Brain microvascular endothelial cell (primary cell): Measurements from ENCODE around the gene PEX11G.

Source experiments
- DNase-seq: peaks from one replicate; pipeline ENCODE4 v3.0.0-alpha.2; 2020
- H3K27ac ChIP-seq: fragments of 250-450 bp; sonication (Bioruptor Pico); 2 replicates; pipeline ENCODE4 v1.5.1; 2020; ENCODE audit warnings: mild to moderate bottlenecking, moderate library complexity
- H3K27me3 ChIP-seq: fragments of 250-450 bp; sonication (Bioruptor Pico); replicated peaks from 2 replicates; pipeline ENCODE4 v1.5.1; 2020; ENCODE audit warnings: mild to moderate bottlenecking
- H3K36me3 ChIP-seq: fragments of 250-450 bp; sonication (Bioruptor Pico); replicated peaks from 2 replicates; pipeline ENCODE4 v1.5.1; 2020; ENCODE audit warnings: mild to moderate bottlenecking
- H3K4me3 ChIP-seq: 2 replicates; pipeline ENCODE4 v1.5.1; 2011; ENCODE audit warnings: low read depth, mild to moderate bottlenecking, control low read depth, low read length, moderate library complexity
- CTCF ChIP-seq: IDR thresholded peaks from 2 replicates; pipeline ENCODE4 v1.5.1; 2011; ENCODE audit warnings: low read depth, mild to moderate bottlenecking, moderate library complexity, low read length, control low read depth, inconsistent platforms; ENCODE audit errors: missing control alignments
- in situ Hi-C: cut with HindIII; loops from 2 replicates; pipeline ENCODE4 v1.10.0; 2017; ENCODE audit warnings: low sequenced_read_pairs, low pct_ligation_motif_present

PEX11G gene

DNA sequence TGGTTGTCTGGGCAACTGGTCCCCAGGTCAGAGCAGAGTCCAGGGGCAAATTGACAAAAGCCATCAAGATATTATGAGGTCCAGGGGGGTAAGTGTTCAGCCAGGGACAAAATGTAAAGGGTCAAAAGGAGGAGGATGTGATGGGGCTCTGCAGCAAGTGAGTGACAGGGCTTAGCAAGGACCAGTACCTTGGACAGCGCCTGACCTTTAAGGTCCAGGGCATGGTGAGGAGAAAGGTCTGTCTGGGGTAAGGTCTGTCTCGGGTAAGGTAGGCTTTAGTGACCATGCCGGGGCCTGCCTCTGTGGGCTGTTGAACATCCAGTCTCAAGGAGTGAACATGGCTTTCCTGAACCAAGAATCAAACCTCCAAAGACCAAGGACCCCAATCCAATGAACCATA, 20.8 kb upstream of the PEX11G start:
- no peak for DNase-seq
- H3K4me3 ChIP-seq: no peak overlapping the region
- H3K27ac ChIP-seq: no peak overlapping the region
- in situ Hi-C loops: no loop called here
- TF ChIP-seq CTCF: no peak
- H3K27me3 ChIP-seq: no peaks in the 10 kb centered on the region
- no peaks in the 10 kb centered on the region for H3K36me3 ChIP-seq

DNA sequence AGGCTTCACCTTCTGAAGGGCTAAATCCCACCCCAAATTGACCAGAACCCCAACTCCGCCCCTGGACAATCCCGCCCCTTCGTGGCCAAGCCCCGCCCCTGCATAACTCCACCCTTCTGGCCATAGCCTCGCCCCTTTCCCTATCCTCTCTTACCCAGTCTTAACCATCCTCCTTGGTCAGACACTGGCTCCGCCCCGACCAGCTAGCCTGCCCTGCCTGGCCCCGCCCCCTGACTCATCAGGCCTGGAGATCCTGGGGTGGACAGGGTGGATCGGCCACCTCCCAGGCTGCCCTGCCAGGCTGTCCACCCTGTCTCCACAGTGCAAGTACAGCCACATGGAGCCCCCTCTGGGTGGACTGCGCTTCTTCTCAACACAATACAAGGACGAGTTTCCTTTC, 19.0 kb upstream of the PEX11G start:
- Histone ChIP-seq H3K36me3 (no peaks in the 10 kb centered on the region), H3K27ac (no peak overlapping the region), H3K27me3 (no peaks in the 10 kb centered on the region), H3K4me3 (no peak overlapping the region)
- in situ Hi-C loops: no loop called here
- no peak for TF ChIP-seq CTCF
- peak; percentile 92 for DNase-seq

- H3K27me3 ChIP-seq: no peaks in the 10 kb centered on the region
- no peak for TF ChIP-seq CTCF
- H3K4me3 ChIP-seq: no peak overlapping the region
- no peaks in the 10 kb centered on the region for H3K36me3 ChIP-seq
- peak; percentile 61 for DNase-seq
- no peak overlapping the region for H3K27ac ChIP-seq
- in situ Hi-C loops: no loop called here
Measured at GRCh38 chr19:7506385-7507328, 17.8 kb upstream of the PEX11G start.

GRCh38 chr19:7505682-7506384, 17.0 kb upstream of the PEX11G start:
- no peak overlapping the region for H3K27ac ChIP-seq
- DNase-seq: no peak
- no peaks in the 10 kb centered on the region for H3K36me3 ChIP-seq
- TF ChIP-seq CTCF: no peak
- no peak overlapping the region for H3K4me3 ChIP-seq
- in situ Hi-C loops: no loop called here
- no peaks in the 10 kb centered on the region for H3K27me3 ChIP-seq

- H3K27me3 ChIP-seq: no peaks in the 10 kb centered on the region
- in situ Hi-C loops: no loop called here
- no peak for DNase-seq
Measured at GRCh38 chr19:7505288-7505681, 16.4 kb upstream of the PEX11G start.

More at GRCh38 chr19:7505288-7505681, 16.4 kb upstream of the PEX11G start:
- no peak for TF ChIP-seq CTCF
- H3K36me3 ChIP-seq: no peaks in the 10 kb centered on the region
- no peak overlapping the region for H3K27ac ChIP-seq
- no peak overlapping the region for H3K4me3 ChIP-seq
